RWPE2 (cell line): ENCODE measurements around the gene CDH6.

Source experiments
- ATAC-seq: fragments of 200-7000 bp; cut with Tn5 transposase; 3 replicates; pipeline ENCODE4 v1.9.1; 2021; ENCODE audit warnings: low read depth
- DNase-seq: peaks from one replicate; pipeline ENCODE4 v3.0.0-alpha.2; 2020; ENCODE audit warnings: low spot score
- H3K27ac ChIP-seq: fragments of 450-650 bp; 2 replicates; pipeline ENCODE4 v1.5.1; 2017; ENCODE audit warnings: mild to moderate bottlenecking; ENCODE audit not compliant: poor library complexity, severe bottlenecking
- H3K27me3 ChIP-seq: fragments of 250-450 bp; sonication (Bioruptor Pico); 2 replicates; pipeline ENCODE4 v1.5.1; 2021; ENCODE audit warnings: mild to moderate bottlenecking, moderate library complexity; ENCODE audit not compliant: insufficient read depth, poor library complexity, severe bottlenecking
- H3K36me3 ChIP-seq: fragments of 250-450 bp; sonication (Bioruptor Pico); 2 replicates; pipeline ENCODE4 v1.5.1; 2020; ENCODE audit warnings: low read depth, mild to moderate bottlenecking, moderate library complexity
- H3K4me1 ChIP-seq: fragments of 250-450 bp; sonication (Bioruptor Pico); 2 replicates; pipeline ENCODE4 v1.5.1; 2021; ENCODE audit warnings: mild to moderate bottlenecking, moderate library complexity; ENCODE audit not compliant: insufficient read depth, poor library complexity, severe bottlenecking
- H3K4me3 ChIP-seq: fragments of 250-450 bp; sonication (Bioruptor Pico); 2 replicates; pipeline ENCODE4 v1.5.1; 2021; ENCODE audit warnings: mild to moderate bottlenecking, moderate library complexity; ENCODE audit not compliant: severe bottlenecking
- H3K9me3 ChIP-seq: fragments of 250-450 bp; sonication (Bioruptor Pico); 2 replicates; pipeline ENCODE4 v1.5.1; 2021; ENCODE audit warnings: mild to moderate bottlenecking, moderate library complexity; ENCODE audit not compliant: severe bottlenecking
- CTCF ChIP-seq: fragments of 450-650 bp; IDR thresholded peaks from one replicate; pipeline ENCODE4 v1.5.1; 2017; ENCODE audit warnings: mild to moderate bottlenecking, moderate library complexity; ENCODE audit not compliant: poor library complexity, severe bottlenecking

Gene CDH6

GRCh38 chr5:31225118-31225517, 31.6 kb downstream of the CDH6 start:
- Histone ChIP-seq H3K4me1 (no peaks in the 10 kb centered on the region), H3K27ac (no peak overlapping the region), H3K4me3 (no peak overlapping the region), H3K36me3 (no peaks in the 10 kb centered on the region), H3K9me3 (no peaks in the 10 kb centered on the region), H3K27me3 (peaks cover 23% of the 10 kb centered on the region)
- ATAC-seq (no peak), DNase-seq (no peak)
- no peak for TF ChIP-seq CTCF

GRCh38 chr5:31225613-31226012, 32.1 kb downstream of the CDH6 start:
- Histone ChIP-seq H3K36me3 (no peaks in the 10 kb centered on the region), H3K27me3 (peaks cover 18% of the 10 kb centered on the region), H3K4me1 (no peaks in the 10 kb centered on the region), H3K27ac (no peak overlapping the region), H3K4me3 (no peak overlapping the region), H3K9me3 (no peaks in the 10 kb centered on the region)
- no peak for DNase-seq
- ATAC-seq, result no peak
- no peak for TF ChIP-seq CTCF

GRCh38 chr5:31226651-31227050, 33.2 kb downstream of the CDH6 start:
- Histone ChIP-seq H3K36me3 (no peaks in the 10 kb centered on the region), H3K9me3 (no peaks in the 10 kb centered on the region), H3K27me3 (peaks cover 10% of the 10 kb centered on the region), H3K27ac (no peak overlapping the region), H3K4me3 (no peak overlapping the region), H3K4me1 (no peaks in the 10 kb centered on the region)
- ATAC-seq (no peak), DNase-seq (no peak)
- TF ChIP-seq CTCF, result no peak

- no peak for ATAC-seq
- Histone ChIP-seq H3K36me3 (no peaks in the 10 kb centered on the region), H3K27me3 (no peaks in the 10 kb centered on the region), H3K27ac (no peak overlapping the region), H3K4me3 (no peak overlapping the region), H3K4me1 (no peaks in the 10 kb centered on the region), H3K9me3 (no peaks in the 10 kb centered on the region)
- DNase-seq, result no peak
- no peak for TF ChIP-seq CTCF
These were observed 35.8 kb downstream of the CDH6 start for GRCh38 chr5:31229266-31229665.

GRCh38 chr5:31231177-31231838, 37.8 kb downstream of the CDH6 start:
- Histone ChIP-seq H3K4me1 (no peaks in the 10 kb centered on the region), H3K27me3 (no peaks in the 10 kb centered on the region), H3K4me3 (no peak overlapping the region), H3K9me3 (no peaks in the 10 kb centered on the region), H3K36me3 (no peaks in the 10 kb centered on the region), H3K27ac (no peak overlapping the region)
- TF ChIP-seq CTCF, result no peak
- no peak for ATAC-seq
- DNase-seq, result no peak
